ENCODE measurements around the gene CERCAM. TPM values are rescaled to one million over a fixed set of nuclear protein-coding genes. Genes with fewer than 3 reads are reported as not detected.
A peak's percentile ranks its signal among the peaks of the same experiment; 100 is the strongest.

Gene CERCAM
- total and polyA plus RNA-seq, 2 of the 4 experiments (the other 2 are of a cell fraction), result 15.1 to 118 TPM

GRCh38 chr9:128479262-128479661 is 58.6 kb downstream of the CERCAM start:
- in situ Hi-C loops (cut with MboI; ENCODE audit: low sequenced_read_pairs), result no loop called here

More at GRCh38 chr9:128479262-128479661, 58.6 kb downstream of the CERCAM start:
- H4K20me1 ChIP-seq (ENCODE audit: insufficient read depth, low read length), result no peaks in the 10 kb centered on the region; the same call in 1 of the 2 replicates
- H2AK5ac ChIP-seq (ENCODE audit: low read depth, low read length), result no peak overlapping the region
- no peak overlapping the region for H2AFZ ChIP-seq (replicated peaks; ENCODE audit: low read length, poor library complexity)
- H3K18ac ChIP-seq (ENCODE audit: low read depth, low read length), result no peak overlapping the region
- DNase-seq (no peak), ATAC-seq (ENCODE audit: low read depth) (no peak)
- no peak overlapping the region for H4K91ac ChIP-seq (ENCODE audit: insufficient read depth, low read depth, low read length)
- peaks cover 0 to 5% of the 10 kb centered on the region in 2 experiments; a peak in 1 of 4 replicates for H3K79me1 ChIP-seq (ENCODE audit: low read depth in 1 of 2, low read length in 2 of 2)
- no peak overlapping the region for H2BK5ac ChIP-seq (ENCODE audit: low read depth, low read length, poor library complexity, severe bottlenecking)
- peaks cover 29% of the 10 kb centered on the region for H3K36me3 ChIP-seq (ENCODE audit: control insufficient read depth, insufficient read depth, low read length)
- no peak overlapping the region for H4K5ac ChIP-seq (ENCODE audit: low read depth, low read length)
- dilution Hi-C loops (cut with HindIII; ENCODE audit: low sequenced_read_pairs, unreplicated experiment), result no loop called here
- TF ChIP-seq, protein P1, sequence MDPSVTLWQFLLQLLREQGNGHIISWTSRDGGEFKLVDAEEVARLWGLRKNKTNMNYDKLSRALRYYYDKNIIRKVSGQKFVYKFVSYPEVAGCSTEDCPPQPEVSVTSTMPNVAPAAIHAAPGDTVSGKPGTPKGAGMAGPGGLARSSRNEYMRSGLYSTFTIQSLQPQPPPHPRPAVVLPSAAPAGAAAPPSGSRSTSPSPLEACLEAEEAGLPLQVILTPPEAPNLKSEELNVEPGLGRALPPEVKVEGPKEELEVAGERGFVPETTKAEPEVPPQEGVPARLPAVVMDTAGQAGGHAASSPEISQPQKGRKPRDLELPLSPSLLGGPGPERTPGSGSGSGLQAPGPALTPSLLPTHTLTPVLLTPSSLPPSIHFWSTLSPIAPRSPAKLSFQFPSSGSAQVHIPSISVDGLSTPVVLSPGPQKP (IDR thresholded peaks at IDR 0.05; ENCODE audit: borderline replicate concordance, low read depth, low read length), result no peak
- TF ChIP-seq MXI1 (IDR thresholded peaks at IDR 0.05; ENCODE audit: borderline replicate concordance, low read depth, low read length) (no peak), BHLHE40 (IDR thresholded peaks at IDR 0.05; ENCODE audit: low read depth, low read length) (no peak), NFE2L2 (IDR thresholded peaks at IDR 0.05; ENCODE audit: low read depth, low read length) (no peak), CHD1 (IDR thresholded peaks at IDR 0.05; ENCODE audit: low read depth, low read length) (no peak), FOS (IDR thresholded peaks at IDR 0.05; ENCODE audit: low read depth, low read length) (no peak), SMC3 (IDR thresholded peaks at IDR 0.05; ENCODE audit: low read depth, low read length) (no peak), RAD21 (IDR thresholded peaks at IDR 0.05; ENCODE audit: low read length) (no peak), MAZ (IDR thresholded peaks at IDR 0.05; ENCODE audit: borderline replicate concordance, low read depth, low read length) (no peak), CEBPB (IDR thresholded peaks at IDR 0.05; ENCODE audit: low read depth, low read length) (no peak), USF2 (IDR thresholded peaks at IDR 0.05; ENCODE audit: low read depth, low read length) (no peak), RCOR1 (IDR thresholded peaks at IDR 0.05; ENCODE audit: insufficient replicate concordance, low read length) (no peak), POLR2A (IDR thresholded peaks at IDR 0.05; ENCODE audit: low read depth, low read length) (no peak), RFX5 (IDR thresholded peaks at IDR 0.05; ENCODE audit: low read depth, low read length) (no peak), MAFK (IDR thresholded peaks at IDR 0.05; ENCODE audit: low read depth, low read length) (no peak)
- TF ChIP-seq, protein P2, sequence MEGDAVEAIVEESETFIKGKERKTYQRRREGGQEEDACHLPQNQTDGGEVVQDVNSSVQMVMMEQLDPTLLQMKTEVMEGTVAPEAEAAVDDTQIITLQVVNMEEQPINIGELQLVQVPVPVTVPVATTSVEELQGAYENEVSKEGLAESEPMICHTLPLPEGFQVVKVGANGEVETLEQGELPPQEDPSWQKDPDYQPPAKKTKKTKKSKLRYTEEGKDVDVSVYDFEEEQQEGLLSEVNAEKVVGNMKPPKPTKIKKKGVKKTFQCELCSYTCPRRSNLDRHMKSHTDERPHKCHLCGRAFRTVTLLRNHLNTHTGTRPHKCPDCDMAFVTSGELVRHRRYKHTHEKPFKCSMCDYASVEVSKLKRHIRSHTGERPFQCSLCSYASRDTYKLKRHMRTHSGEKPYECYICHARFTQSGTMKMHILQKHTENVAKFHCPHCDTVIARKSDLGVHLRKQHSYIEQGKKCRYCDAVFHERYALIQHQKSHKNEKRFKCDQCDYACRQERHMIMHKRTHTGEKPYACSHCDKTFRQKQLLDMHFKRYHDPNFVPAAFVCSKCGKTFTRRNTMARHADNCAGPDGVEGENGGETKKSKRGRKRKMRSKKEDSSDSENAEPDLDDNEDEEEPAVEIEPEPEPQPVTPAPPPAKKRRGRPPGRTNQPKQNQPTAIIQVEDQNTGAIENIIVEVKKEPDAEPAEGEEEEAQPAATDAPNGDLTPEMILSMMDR (conservative IDR thresholded peaks at IDR 0.05; ENCODE audit: low read depth, low read length), result no peak
- H3K27me3 ChIP-seq (ENCODE audit: control insufficient read depth, insufficient read depth, low read length), result no peaks in the 10 kb centered on the region
- intact Hi-C loops (cut with micrococcal nuclease), result no loop called here
- H4K8ac ChIP-seq (ENCODE audit: low read depth in 2 of 2, low read length in 2 of 2), result no peak overlapping the region
- no CpG with 5 or more reads among the region's 1 CpG for WGBS, 2 experiments (ENCODE audit: extremely low coverage in 2 of 2, insufficient read length in 1 of 2)
- no peak overlapping the region for H3K9ac ChIP-seq (ENCODE audit: low read depth, low read length)
- H3K56ac ChIP-seq (ENCODE audit: extremely low read depth, insufficient read depth, low read length), result no peak overlapping the region
- CTCF ChIA-PET, result no interaction called here
- no peaks in the 10 kb centered on the region for H3K9me3 ChIP-seq (ENCODE audit: control insufficient read depth, insufficient read depth, low read length)
- BruUV-seq (replicated peaks), result no TSS peak
- H3K4me1 ChIP-seq (ENCODE audit: control insufficient read depth, insufficient read depth, low read length), result no peaks in the 10 kb centered on the region
- H3K4me2 ChIP-seq (ENCODE audit: low read depth, low read length), result no peak overlapping the region
- H3K4me3 ChIP-seq (ENCODE audit: insufficient read depth, low read depth, low read length), result no peak overlapping the region
- H3K4ac ChIP-seq (ENCODE audit: low read depth, low read length), result no peak overlapping the region
- no peak overlapping the region for H2BK15ac ChIP-seq (ENCODE audit: low read depth, low read length)
- no peaks in the 10 kb centered on the region for H3K9me1 ChIP-seq (ENCODE audit: insufficient read depth, low read length)
- POLR2A ChIA-PET (ENCODE audit: unreplicated experiment), result no interaction called here
- H3K23ac ChIP-seq (ENCODE audit: low read depth, low read length), result no peak overlapping the region
- H3K27ac ChIP-seq (ENCODE audit: insufficient read depth, low read length), result no peak overlapping the region
- H3K14ac ChIP-seq (replicated peaks; ENCODE audit: low read depth, low read length), result no peak overlapping the region
- H2AK9ac ChIP-seq (replicated peaks; ENCODE audit: low read depth, low read length, poor library complexity), result peak overlapping the region; percentile 81
- H2BK120ac ChIP-seq (ENCODE audit: low read depth, low read length), result no peak overlapping the region
- no peak overlapping the region for H2BK20ac ChIP-seq (ENCODE audit: low read depth, low read length)

All from IMR-90 (cell line).